Kidney glomerular epithelial cell (primary cell): ENCODE data around the gene BAIAP2.

Experiments
- DNase-seq: peaks from one replicate; lab custom pipeline; 2025; lab: John Stamatoyannopoulos, UW

The BAIAP2 gene

DNA sequence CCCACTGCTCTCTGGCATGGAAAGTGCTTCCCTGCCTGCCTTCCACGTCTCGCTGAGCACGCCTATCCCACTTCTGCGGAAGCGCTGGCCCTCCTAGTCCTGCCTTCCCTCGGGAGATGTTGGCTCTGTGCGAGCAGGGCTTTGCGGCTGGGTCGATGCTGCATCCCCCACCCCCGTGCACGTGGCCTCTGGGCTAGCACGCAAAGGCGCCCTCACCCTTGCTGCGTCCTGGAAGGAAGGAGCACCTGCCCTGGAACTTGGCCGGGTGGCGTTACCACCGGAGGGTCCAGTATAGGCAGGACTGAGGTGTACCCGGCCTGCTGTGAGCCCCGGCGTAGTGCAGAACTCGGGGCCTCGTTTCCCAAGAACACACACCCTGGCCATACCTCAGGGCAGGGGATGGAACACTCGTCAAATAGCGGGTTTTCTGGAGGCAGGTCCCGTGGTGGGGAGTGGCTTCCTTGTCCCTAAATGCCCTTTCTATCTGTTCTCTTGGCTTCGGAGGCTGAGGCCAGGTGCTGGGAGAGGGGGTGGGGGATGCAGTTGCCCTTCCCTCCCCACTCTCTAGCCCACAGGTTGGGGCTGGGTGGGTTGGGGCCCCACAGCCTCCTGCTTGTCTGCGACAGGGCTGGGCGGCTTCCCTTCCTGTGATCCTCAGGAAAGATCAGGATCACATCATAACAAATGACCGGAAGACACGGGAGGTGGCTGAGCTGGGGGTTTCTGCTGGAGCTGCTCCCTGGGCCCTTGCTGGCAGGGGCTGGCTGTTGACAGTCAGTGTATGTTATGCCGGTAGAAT lies 17.4 kb downstream of the BAIAP2 start:
- no peak for DNase-seq

DNA sequence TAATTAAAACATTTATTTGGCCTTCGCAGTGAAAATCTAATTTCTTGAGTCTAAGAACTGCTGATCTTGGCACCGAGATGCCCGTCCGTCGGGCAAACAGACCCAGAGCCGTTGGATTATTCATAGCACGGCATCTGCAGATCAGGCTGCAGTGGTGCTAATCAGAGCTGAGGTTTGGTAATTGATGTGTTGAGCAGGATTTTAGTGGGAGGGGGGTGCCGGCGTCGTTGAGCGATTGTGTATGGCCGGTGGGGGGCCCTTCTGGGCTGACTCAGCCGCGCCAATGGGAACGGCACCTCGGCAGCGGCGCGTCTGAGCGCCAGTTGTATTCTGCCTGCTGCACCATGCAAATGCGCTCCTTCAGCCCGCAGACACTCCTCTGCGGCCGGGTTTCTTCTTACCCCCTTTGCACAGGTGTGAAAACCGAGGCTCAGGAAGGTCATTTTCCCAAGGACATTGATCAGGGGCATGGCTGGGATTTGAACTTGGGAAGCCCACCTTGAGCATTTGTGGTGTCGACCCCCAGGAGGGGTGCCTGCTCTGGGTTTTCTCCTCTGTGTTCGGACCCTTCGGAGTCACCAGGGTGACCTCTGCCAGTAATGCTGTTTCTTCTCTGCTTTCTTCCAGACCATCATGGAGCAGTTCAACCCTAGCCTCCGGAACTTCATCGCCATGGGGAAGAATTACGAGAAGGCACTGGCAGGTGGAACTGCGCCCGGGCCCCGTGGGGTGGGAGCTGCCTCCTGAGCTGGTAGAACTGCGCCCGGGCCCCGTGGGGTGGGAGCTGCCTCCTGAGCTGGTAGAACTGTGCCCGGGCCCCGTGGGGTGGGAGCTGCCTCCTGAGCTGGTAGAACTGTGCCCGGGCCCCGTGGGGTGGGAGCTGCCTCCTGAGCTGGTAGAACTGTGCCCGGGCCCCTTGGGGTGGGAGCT lies 18.4 kb downstream of the BAIAP2 start:
- DNase-seq, result no peak

DNA sequence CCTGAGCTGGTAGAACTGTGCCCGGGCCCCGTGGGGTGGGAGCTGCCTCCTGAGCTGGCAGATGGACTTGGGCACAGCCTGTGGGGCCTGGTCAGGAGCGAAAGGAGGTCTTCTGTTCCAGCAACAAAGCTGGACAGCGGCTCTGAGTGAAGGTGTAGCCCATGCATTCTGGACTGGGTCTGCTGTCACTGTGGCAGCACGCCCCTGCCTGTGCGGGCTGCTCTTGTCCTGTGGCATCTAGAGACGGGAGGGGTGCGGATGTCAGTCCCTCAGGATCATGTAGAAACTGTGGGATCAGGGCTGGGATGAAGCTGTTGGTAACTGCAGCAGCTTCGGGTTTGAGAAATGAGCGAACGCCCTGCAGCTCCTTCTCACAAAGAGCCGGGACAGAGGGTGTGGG lies 19.4 kb downstream of the BAIAP2 start:
- no peak for DNase-seq

DNA sequence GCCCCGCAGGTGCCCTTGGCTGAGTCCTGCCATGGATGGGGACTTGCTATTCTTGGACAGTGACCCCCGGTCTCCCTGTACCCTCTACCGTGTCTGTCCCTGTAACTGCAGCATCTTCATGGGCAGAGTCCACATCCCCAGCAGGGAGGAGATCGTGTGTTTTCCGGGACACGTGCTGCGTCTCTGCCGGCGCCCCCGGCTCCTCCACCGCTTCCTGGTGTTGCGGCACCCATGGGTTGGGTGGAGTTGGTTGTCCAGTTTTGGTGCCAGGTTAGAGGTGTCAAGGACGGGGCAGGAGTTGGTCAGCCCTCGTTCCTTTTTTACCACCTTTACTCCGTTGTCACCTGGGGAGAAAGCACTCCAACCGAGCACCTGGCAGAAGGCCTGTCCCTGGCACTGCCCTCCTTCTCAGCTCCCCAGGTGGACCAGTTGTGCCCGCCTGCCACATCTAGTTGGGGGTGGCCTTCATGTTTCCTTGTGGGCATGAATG lies 20.0 kb downstream of the BAIAP2 start:
- DNase-seq, result no peak

DNA sequence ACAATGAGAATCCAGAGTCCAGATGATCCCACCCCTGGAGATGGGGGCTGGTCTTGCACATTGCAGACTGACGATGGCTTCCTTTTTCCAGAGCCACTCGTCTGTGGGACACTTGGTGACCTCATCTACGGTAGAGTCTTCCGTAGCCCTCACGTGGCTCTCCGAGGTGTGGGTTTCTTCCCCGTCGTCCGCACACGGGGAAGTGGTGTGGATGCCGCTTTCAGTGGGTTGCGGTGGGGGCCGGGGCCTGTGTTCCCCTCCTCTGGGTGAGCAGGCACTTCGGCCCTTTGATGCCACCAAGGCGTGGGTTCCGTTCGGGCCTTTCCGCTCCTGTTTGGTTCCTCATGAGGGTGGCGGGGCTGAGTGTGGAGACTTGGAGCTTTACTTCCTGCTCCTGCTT lies 21.4 kb downstream of the BAIAP2 start:
- DNase-seq, result no peak

DNA sequence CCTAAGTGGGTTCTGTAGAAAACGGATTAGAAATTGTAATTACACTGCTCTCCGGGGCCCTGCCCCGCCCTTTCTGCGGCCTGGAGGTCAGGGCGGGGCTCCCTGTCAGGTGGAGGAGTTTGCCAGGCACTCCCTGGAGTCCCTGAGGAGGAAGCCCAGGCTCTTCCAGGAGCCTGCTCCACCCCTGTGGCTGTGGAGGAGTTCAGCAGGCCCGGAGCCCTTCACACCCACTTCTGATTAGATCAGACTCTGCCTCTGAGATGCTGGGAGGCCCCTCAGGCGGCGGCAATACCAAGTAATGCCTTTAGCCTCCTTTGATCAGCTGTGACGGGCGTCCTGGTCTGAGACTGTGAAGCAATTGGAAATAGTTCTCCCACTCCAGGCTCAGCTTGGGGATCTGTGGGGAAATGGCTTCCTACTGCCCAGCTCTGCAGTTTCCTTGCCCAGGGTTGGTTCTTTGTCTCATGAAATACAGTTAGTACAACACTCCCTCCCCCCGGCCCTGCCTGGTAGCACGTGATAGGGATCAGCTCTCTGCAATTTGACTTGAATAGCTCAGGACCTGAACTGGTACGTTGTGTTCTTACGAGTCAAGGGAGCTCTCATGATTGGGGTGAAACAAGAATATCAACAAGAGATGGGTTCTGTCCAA lies 22.3 kb downstream of the BAIAP2 start:
- DNase-seq, result peak; percentile 23

DNA sequence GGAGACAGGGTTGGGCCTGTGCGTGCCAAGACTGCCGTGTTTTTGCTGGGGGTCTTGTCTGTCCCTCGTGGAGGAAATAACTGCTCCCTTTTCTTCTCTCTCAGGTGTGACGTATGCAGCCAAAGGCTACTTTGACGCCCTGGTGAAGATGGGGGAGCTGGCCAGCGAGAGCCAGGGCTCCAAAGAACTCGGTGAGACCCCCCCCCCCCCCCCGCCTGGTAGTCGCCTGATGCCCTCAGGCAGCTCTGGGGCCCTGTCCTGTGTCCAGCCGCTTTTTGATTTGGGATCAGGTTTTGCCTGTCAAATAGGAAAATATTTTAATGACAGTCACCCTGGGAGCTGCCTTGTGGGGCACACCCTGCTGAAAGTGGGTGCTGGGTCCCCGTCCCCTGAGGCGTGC lies 22.8 kb downstream of the BAIAP2 start:
- DNase-seq, result no peak

DNA sequence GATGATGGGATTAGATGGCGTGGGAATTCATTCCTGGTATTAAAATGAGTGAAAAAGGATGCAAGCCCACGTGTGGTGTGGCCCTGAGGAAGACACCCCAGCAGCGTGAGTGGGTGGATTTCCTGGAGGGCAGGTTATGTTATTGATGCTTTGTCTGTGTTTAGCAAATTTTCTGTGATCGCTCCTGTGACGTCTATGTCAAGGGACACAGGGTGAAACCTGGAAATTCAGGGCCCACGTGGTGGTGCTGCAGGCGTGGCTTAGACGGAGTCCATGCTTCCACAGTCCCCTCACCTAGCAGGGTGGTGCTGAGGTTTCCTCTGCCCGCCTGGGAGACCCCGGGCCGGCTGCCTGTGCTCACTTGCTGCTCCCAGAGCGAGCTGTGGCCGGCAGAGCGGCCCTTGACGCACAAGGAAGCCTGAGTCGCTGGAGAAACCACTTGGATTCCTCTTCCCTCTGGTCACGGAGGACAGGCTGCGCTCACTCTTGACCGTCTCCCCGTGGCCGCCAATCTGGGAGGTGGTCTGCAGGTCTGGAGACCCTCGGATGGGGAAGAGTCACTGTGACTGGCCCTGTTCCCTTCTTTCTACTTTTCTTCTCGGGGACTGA lies 23.4 kb downstream of the BAIAP2 start:
- DNase-seq, result no peak

DNA sequence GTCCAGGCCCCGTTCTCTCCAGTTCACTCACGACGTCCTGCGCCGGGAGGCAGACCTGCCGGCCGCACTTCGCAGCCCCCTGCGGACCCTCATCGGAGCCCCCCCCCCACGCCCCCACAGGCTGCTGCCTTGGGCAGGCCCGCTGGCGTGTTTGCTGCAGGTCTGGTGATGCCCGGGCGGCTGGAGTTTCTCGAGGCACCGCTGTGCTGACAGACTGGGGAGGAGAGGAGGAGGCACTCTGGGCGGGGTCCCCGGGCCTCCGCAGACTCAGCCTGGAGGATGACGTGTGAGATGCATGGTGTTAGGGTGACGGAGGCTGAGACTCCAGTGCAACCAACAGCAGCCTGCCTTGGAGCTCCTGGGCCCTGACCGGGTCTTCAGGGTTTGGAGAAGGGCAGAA lies 24.1 kb downstream of the BAIAP2 start:
- no peak for DNase-seq

DNA sequence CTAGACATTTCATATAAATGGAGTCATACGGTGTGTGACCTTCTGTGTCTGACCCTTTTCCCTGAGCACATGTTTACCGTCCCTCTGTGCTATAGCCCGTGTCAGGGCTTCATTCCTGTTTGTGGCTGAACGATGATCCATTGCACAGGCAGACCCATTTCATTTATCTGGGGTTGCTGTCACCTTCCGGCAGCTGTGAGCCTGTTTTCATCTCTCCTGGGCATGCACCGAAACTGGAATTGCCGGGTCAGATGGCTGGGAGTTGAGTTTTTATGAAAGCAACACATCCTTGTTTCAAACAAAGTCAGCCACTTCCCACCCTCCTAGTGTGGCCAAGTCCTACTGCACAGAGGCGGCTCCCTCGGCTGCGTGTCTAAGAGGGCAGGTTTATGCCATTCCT lies 25.5 kb downstream of the BAIAP2 start:
- DNase-seq, result no peak

DNA sequence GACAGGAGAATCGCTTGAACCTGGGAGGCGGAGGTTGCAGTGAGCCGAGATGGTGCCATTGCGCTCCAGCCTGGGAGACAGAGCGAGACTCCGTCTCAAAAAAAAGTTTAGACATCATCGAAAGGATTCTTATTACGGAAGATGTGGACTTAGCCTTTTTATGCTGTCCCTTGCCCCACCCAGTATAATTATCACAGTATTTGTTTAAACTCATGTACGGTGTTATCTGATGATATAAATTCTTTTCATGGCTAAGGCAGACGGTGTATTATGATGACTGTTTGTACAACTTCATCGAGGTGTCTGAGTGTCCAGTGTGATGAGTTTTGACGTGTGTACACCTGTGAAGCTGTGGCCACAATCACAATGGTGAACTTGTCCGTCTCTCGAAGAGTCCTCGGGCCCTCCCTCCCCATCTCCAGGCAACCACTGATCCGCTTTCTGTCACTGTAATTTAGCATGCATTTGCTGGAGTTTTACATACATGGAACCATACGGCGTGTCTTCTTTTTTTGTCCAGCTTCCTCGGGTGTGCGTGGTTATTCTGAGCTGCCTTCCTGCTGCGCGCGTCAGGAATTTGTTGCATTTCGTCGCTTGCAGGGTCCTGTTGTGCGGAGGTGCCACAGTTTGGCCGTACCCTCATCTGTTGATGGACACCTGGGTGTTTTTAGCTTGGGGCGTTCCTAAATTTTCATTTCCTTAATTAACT lies 26.2 kb downstream of the BAIAP2 start:
- DNase-seq, result no peak

DNA sequence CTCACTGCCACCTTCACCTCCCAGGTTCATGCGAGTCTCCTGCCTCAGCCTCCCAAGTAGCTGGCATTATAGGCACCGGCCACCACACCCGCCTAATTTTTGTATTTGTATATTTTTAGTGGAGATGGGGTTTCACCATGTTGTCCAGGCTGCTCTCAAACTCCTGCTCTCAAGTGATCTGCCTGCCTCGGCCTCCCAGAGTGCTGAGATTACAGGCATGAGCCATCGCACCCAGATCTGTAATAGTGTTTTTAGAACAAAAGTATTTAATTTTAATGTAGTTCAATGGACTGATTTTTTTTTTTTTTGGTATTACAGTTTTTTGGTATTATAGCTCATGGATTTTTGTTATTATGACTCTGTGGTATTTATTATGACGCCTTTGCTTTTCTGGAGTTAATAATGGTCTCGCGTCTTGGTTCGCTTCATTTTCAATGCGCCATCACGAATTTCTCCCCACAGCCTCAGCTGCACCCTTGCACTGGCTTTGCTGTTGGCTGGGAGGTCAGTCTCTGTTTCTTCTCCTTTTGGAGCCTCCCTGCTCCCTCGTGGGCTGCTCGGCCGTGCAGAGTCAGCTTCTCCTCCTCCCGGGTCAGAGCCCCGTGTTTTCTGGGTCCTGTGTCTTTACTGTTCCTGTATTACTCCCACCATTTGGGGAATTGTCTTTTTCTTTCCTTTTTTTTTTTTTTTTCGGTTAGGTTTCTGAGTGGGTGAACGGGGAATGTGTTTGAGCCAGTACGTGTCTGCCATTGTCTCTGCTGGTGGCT lies 27.2 kb downstream of the BAIAP2 start:
- no peak for DNase-seq

DNA sequence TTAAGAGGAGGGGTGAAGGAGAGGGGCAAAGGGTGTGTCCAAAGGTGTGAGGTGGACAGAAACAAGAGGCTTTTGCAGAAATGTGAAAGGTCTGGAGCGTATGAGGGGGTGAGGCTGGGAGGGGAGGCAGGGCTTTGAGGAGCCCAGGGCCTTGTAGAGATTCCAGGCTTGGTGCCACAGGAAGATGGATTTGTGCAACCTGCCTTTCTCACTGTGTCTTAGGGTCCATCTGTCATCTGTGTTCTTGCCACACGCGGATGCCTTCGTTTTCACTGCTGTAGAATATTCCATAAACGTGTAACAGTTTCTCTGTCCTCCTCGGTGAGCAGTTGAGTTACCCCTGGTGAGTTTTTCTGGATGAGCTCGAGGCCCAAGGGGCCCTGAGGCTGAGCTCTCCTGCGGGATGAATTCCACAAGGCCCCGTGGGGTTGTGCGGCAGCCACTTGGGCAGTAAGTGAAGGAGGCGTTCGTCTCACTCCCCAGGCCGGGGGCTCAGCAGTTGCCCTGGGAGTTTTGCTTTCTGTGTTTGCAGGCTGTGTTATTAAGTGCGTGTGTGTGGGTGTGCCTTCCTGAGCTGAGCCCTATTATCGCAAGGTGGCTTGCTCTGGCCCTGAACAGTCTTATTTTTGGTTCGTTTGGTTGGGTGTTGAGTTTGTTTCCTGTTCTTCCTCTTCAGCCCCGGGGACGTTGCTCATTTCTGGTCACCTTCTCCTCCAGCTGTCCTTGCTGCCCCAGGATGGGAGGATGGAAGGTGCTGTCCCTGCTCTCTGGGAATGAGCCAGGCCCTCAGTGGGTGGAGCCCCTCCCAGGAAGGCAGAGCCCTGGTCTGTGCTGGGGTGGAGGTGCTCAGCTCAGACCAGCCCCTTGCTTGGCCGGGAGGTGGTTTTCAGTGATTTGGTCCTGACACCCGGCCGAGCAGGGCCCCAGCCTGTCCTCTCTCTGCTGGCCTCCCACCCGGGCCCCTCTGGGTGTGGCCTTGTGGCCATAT lies 28.4 kb downstream of the BAIAP2 start:
- DNase-seq, result no peak

DNA sequence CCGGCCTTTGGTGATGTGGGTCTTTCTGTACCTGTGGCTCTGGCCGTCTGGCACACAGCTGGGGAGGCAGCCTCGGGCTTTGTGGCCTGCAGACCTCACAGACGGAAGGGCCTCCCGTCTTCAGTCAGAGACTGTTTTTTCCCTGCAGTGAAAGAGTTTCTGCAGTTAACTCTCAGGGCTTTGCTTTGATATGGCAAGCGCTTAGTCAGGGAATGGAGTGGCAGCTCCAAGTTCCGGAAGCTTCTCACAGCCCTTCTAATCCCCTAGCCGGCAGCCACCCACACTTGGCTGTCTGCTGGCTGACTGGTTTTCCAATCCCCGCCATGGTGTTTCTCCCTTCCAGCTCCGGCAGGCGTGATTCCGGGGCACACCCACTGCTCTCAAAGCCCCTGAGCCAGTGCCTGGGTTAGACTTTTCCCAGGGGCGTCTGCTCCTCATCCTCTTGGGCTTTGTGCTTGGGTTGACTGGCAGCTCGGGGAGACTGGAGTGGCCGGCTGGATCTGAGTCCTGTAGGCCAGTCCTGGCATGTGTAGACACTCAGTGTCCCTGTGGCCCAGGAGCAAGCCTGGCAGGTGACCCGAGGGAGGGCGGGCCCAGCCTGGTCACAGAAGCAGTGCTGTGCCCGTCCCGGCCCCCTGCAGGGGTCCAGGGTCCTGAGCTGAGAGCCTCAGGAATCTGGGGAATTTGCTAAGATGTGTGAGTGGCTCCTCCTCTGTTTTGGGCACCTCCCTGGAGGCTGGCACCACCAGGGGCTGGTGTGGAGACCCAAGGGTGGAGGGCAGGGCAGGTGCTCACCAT lies 29.9 kb downstream of the BAIAP2 start:
- peak; percentile 42 for DNase-seq

DNA sequence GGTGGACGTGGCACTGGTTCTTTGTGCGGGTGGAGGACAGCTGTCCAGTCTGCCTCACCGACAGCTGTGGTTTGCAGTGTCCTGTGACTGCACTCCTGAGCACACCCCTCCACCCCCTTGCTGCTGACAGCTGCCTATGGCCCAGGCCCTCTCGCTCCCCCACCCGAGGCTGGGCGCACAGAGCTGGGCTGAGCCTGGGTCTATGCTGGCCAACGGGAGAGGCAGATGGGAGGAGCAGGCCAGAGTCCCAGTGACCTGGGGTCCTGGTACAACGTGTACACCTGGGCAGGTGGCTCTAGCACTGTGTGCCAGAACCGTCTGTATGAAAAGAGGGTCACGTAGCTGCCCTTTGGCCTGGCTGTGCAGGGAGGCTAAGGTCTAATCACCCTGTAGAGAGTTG lies 30.5 kb downstream of the BAIAP2 start:
- no peak for DNase-seq

DNA sequence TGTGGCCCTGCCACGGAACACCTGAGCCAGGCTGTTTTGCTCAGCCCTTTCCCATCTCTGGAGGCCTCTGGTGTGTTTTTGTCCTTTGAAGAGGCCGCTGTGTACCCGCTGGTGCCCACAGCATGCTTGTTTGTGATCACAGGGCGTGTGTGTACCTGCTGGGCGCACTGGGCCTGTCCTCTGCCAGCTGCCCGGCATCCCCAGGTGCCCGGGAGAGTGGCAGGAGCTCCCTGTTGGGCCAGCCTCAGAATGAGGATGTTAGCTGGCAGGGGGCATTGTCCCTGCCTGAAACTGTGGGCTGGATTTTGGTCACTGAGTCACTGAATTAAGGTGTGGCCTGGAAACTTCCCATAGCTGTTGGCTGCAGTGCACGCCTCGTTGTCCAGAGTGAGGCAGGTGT lies 31.1 kb downstream of the BAIAP2 start:
- no peak for DNase-seq

DNA sequence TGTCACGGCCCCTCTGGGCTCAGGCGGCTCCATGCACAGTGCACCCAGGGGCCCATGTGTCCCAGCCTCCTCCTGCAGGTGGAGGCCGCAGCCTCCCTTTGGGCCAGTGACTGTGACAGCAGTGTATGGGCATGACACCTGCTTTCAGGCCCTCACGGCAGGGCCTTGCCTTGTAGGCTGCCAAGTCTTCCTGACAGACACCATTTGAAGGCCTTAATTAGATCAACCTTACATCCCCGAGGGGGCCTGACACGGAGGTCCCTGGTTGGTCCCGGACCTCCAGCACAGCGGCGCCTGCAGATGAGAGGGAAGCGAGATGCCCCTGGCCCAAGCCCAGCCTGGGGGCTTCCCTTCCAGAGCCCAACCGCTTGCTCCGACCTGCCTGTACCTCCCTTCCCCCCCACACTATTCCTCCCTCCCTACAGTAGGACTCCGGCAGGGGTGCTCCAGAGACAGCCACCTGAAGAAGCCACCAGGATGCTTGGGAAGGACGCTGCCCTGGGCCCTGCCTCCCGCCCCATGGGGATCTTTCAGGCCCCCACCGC lies 31.9 kb downstream of the BAIAP2 start:
- no peak for DNase-seq

DNA sequence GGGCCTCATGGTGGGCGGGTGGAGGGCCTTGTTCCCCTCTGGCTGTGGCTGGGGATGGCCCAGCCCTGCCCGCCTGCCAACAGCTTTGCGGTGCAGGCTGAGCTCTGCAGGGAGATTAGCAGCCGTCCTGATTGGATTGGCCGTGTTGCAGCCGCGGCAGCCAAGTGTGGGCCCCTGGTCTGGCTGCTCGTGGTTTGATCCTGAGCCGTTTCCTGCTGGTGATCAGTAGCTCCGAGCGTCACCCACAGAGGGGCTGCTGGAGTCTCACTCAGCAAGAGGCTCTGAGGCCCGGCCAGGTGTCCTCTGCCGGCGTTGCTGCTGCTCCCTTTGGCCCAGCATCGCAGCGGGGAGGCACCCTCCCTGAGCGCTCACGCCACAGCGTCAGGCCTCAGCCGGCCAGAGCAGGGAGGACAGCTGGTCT lies 32.5 kb downstream of the BAIAP2 start:
- DNase-seq, result no peak
